IMR-90 (cell line): ENCODE data around the gene CD69. TPM values are rescaled to one million over a fixed set of nuclear protein-coding genes. Genes with fewer than 3 reads are reported as not detected.

ENCODE experiments used
- ATAC-seq: fragments of 200-7000 bp; cut with Tn5 transposase; 2 replicates; pipeline ENCODE4 v1.9.1; 2020; ENCODE audit warnings: low read depth, mild to moderate bottlenecking, moderate library complexity
- BruUV-seq: library from RNA; stranded (reverse); fragments of 400-500 nt; replicated peaks from 2 replicates; lab custom pipeline; 2021; lab: Mats Ljungman, UMichigan
- CTCF ChIA-PET: fragments of 300-600 bp; formaldehyde crosslinking; extraction: SDS; loops from one replicate; lab custom pipeline; 2021; ENCODE audit warnings: antibody characterized with exemption; lab: Yijun Ruan, JAX
- POLR2A ChIA-PET: fragments of 300-600 bp; sonication (Branson Sonifier 250); formaldehyde crosslinking; loops from one replicate; lab custom pipeline; 2022; ENCODE audit warnings: antibody characterized with exemption; ENCODE audit not compliant: unreplicated experiment; lab: Charles Lee
- DNase-seq: peaks from one replicate; pipeline ENCODE4 v3.0.0; 2013
- H2AFZ ChIP-seq: replicated peaks from 2 replicates; pipeline ENCODE3; 2013; ENCODE audit warnings: low read length, mild to moderate bottlenecking; ENCODE audit not compliant: poor library complexity
- H2AK5ac ChIP-seq: 2 replicates; pipeline ENCODE4 v1.6.1; 2013; ENCODE audit warnings: low read depth, low read length, inconsistent platforms
- H2AK9ac ChIP-seq: replicated peaks from 2 replicates; pipeline ENCODE3; 2013; ENCODE audit warnings: mild to moderate bottlenecking, low read depth, low read length, moderate library complexity; ENCODE audit not compliant: poor library complexity
- H2BK120ac ChIP-seq: 2 replicates; pipeline ENCODE4 v1.6.1; 2013; ENCODE audit warnings: low read depth, low read length, inconsistent platforms
- H2BK15ac ChIP-seq: 3 replicates; pipeline ENCODE4 v1.6.1; 2013; ENCODE audit warnings: low read depth, low read length, inconsistent platforms
- H2BK20ac ChIP-seq: 2 replicates; pipeline ENCODE4 v1.6.1; 2013; ENCODE audit warnings: low read depth, mild to moderate bottlenecking, inconsistent platforms, low read length, moderate library complexity
- H2BK5ac ChIP-seq: 2 replicates; pipeline ENCODE4 v1.6.1; 2013; ENCODE audit warnings: mild to moderate bottlenecking, low read depth, low read length, inconsistent platforms; ENCODE audit not compliant: poor library complexity, severe bottlenecking
- H3K14ac ChIP-seq: replicated peaks from 2 replicates; pipeline ENCODE4 v1.6.1; 2013; ENCODE audit warnings: low read depth, low read length, inconsistent platforms
- H3K18ac ChIP-seq: 2 replicates; pipeline ENCODE4 v1.6.1; 2013; ENCODE audit warnings: low read depth, low read length, control low read depth
- H3K23ac ChIP-seq: 2 replicates; pipeline ENCODE4 v1.6.1; 2013; ENCODE audit warnings: low read depth, low read length, inconsistent platforms
- H3K27ac ChIP-seq: 2 replicates; pipeline ENCODE4 v1.5.1; 2013; ENCODE audit warnings: mild to moderate bottlenecking, control low read depth, low read length; ENCODE audit not compliant: insufficient read depth
- H3K27me3 ChIP-seq: 2 replicates; pipeline ENCODE4 v1.6.1; 2013; ENCODE audit warnings: low read length; ENCODE audit not compliant: control insufficient read depth, insufficient read depth
- H3K36me3 ChIP-seq: 2 replicates; pipeline ENCODE4 v1.6.1; 2013; ENCODE audit warnings: low read length, mixed read lengths; ENCODE audit not compliant: control insufficient read depth, insufficient read depth
- H3K4ac ChIP-seq: 2 replicates; pipeline ENCODE4 v1.6.1; 2013; ENCODE audit warnings: low read depth, low read length, inconsistent platforms
- H3K4me1 ChIP-seq: 2 replicates; pipeline ENCODE4 v1.6.1; 2013; ENCODE audit warnings: low read length, mixed read lengths; ENCODE audit not compliant: control insufficient read depth, insufficient read depth
- H3K4me2 ChIP-seq: 2 replicates; pipeline ENCODE4 v1.6.1; 2013; ENCODE audit warnings: low read depth, mild to moderate bottlenecking, control low read depth, low read length, moderate library complexity
- H3K4me3 ChIP-seq: 2 replicates; pipeline ENCODE4 v1.5.1; 2013; ENCODE audit warnings: low read depth, mild to moderate bottlenecking, control low read depth, low read length, moderate library complexity; ENCODE audit not compliant: insufficient read depth
- H3K56ac ChIP-seq: 2 replicates; pipeline ENCODE4 v1.6.1; 2013; ENCODE audit warnings: low read length, inconsistent platforms; ENCODE audit not compliant: insufficient read depth; ENCODE audit errors: extremely low read depth
- H3K79me1 ChIP-seq, 2 experiments: 2 replicates each; pipeline ENCODE4 v1.6.1; 2013; ENCODE audit warnings: low read length in 2 of 2, inconsistent platforms in 1 of 2, low read depth in 1 of 2
- H3K9ac ChIP-seq: 2 replicates; pipeline ENCODE4 v1.6.1; 2013; ENCODE audit warnings: low read depth, low read length, control low read depth
- H3K9me1 ChIP-seq: 2 replicates; pipeline ENCODE4 v1.6.1; 2013; ENCODE audit warnings: low read length, inconsistent platforms; ENCODE audit not compliant: insufficient read depth
- H3K9me3 ChIP-seq: 2 replicates; pipeline ENCODE4 v1.6.1; 2013; ENCODE audit warnings: low read length; ENCODE audit not compliant: control insufficient read depth, insufficient read depth
- H4K20me1 ChIP-seq: 2 replicates; pipeline ENCODE4 v1.6.1; 2013; ENCODE audit warnings: low read length, inconsistent platforms; ENCODE audit not compliant: insufficient read depth
- H4K5ac ChIP-seq: 2 replicates; pipeline ENCODE4 v1.6.1; 2013; ENCODE audit warnings: mild to moderate bottlenecking, low read depth, low read length, control low read depth
- H4K8ac ChIP-seq, 2 experiments: 2 replicates each; pipeline ENCODE4 v1.6.1; 2013; ENCODE audit warnings: low read depth in 2 of 2, low read length in 2 of 2, control low read depth in 1 of 2, inconsistent platforms in 1 of 2
- H4K91ac ChIP-seq: 2 replicates; pipeline ENCODE4 v1.6.1; 2013; ENCODE audit warnings: low read depth, low read length, inconsistent platforms; ENCODE audit not compliant: insufficient read depth
- BHLHE40 ChIP-seq: fragments of 150-350 bp; IDR thresholded peaks from 2 replicates; pipeline ENCODE4 v1.6.1; 2016; ENCODE audit warnings: mild to moderate bottlenecking, low read depth, low read length
- CEBPB ChIP-seq: IDR thresholded peaks from 2 replicates; pipeline ENCODE4 v1.6.1; 2012; ENCODE audit warnings: low read depth, low read length, improper control_type of control experiment
- CHD1 ChIP-seq: IDR thresholded peaks from 2 replicates; pipeline ENCODE4 v1.6.1; 2012; ENCODE audit warnings: low read depth, low read length, improper control_type of control experiment
- FOS ChIP-seq: fragments of 150-350 bp; IDR thresholded peaks from 2 replicates; pipeline ENCODE4 v1.6.1; 2016; ENCODE audit warnings: low read depth, low read length
- MAFK ChIP-seq: IDR thresholded peaks from 2 replicates; pipeline ENCODE4 v1.6.1; 2012; ENCODE audit warnings: low read depth, low read length, improper control_type of control experiment
- MAZ ChIP-seq: IDR thresholded peaks from 2 replicates; pipeline ENCODE4 v1.6.1; 2012; ENCODE audit warnings: low read depth, mild to moderate bottlenecking, low read length, improper control_type of control experiment, moderate library complexity, borderline replicate concordance
- NFE2L2 ChIP-seq: fragments of 150-350 bp; IDR thresholded peaks from 2 replicates; pipeline ENCODE4 v1.6.1; 2016; ENCODE audit warnings: low read depth, mild to moderate bottlenecking, low read length
- POLR2A ChIP-seq: IDR thresholded peaks from 2 replicates; pipeline ENCODE4 v1.6.1; 2012; ENCODE audit warnings: mild to moderate bottlenecking, low read depth, low read length
- RAD21 ChIP-seq: IDR thresholded peaks from 2 replicates; pipeline ENCODE4 v1.6.1; 2012; ENCODE audit warnings: low read length, improper control_type of control experiment
- RCOR1 ChIP-seq: IDR thresholded peaks from 2 replicates; pipeline ENCODE4 v1.6.1; 2012; ENCODE audit warnings: mild to moderate bottlenecking, low read length, improper control_type of control experiment; ENCODE audit not compliant: insufficient replicate concordance
- RFX5 ChIP-seq: IDR thresholded peaks from 2 replicates; pipeline ENCODE4 v1.8.0; 2012; ENCODE audit warnings: low read depth, mild to moderate bottlenecking, low read length, moderate library complexity
- SMC3 ChIP-seq: fragments of 150-350 bp; IDR thresholded peaks from 2 replicates; pipeline ENCODE4 v1.6.1; 2016; ENCODE audit warnings: low read depth, mild to moderate bottlenecking, antibody characterized with exemption, low read length, moderate library complexity
- WGBS, 2 experiments: methylation state at CpG; one replicate each; pipeline versions ENCODE4 v1.1.5 to v1.1.7; 2013; ENCODE audit warnings: missing lambda C conversion rate in 2 of 2; ENCODE audit not compliant: insufficient read length in 1 of 2; ENCODE audit errors: extremely low coverage in 2 of 2; 5-methylcytosine and 5-hydroxymethylcytosine counted together
- dilution Hi-C: fragments of 300-500 bp; cut with HindIII; formaldehyde crosslinking; loops from one replicate; pipeline ENCODE4 v1.14.3; 2018; ENCODE audit warnings: low sequenced_read_pairs; ENCODE audit not compliant: unreplicated experiment
- in situ Hi-C: fragments of 300-500 bp; cut with MboI; formaldehyde crosslinking; loops from 3 replicates; pipeline ENCODE4 v1.14.3; 2019; ENCODE audit warnings: low sequenced_read_pairs, inconsistent platforms, mixed read lengths
- intact Hi-C: fragments of 100-400 bp; cut with micrococcal nuclease; formaldehyde crosslinking; loops from 2 replicates; pipeline ENCODE4 v1.10.0; 2022
- polyA plus RNA-seq, 3 experiments: library from polyadenylated mRNA; depleted of rRNA; stranded (reverse); fragments of >200 nt; gene quantifications; 2 replicates each; pipeline ENCODE4 v1.2.3, GENCODE V29; 2012; ENCODE audit warnings: low replicate concordance in 1 of 3
- total RNA-seq: library from RNA; depleted of rRNA; stranded (reverse); fragments of >200 nt; gene quantifications from 2 replicates; pipeline ENCODE4 v1.2.3, GENCODE V29; 2012
- TF ChIP-seq, protein P1 (sequence below): fragments of 150-350 bp; IDR thresholded peaks from 2 replicates; pipeline ENCODE4 v1.6.1; 2016; ENCODE audit warnings: low read depth, mild to moderate bottlenecking, low read length, moderate library complexity, borderline replicate concordance
- TF ChIP-seq, protein P2 (sequence below): conservative IDR thresholded peaks from 2 replicates; pipeline ENCODE4 v1.5.1; 2012; ENCODE audit warnings: mild to moderate bottlenecking, low read depth, low read length, improper control_type of control experiment

Gene CD69
- total and polyA plus RNA-seq, 2 of the 4 experiments (the other 2 are of a cell fraction), result not detected

- ChIA-PET POLR2A (no interaction called here), CTCF (interaction anchor here (0.6 kb wide), 1 partner anchor 354 kb away, joined by 7 read pairs; no protein-coding TSS in a partner anchor)
- Histone ChIP-seq H3K4me1 (no peaks in the 10 kb centered on the region), H3K36me3 (no peaks in the 10 kb centered on the region), H3K9ac (no peak overlapping the region), H2AK9ac (no peak overlapping the region), H3K79me1 (no peaks in the 10 kb centered on the region), H2BK15ac (no peak overlapping the region), H2BK20ac (no peak overlapping the region), H4K8ac (no peak overlapping the region), H3K56ac (no peak overlapping the region), H3K14ac (no peak overlapping the region), H2BK120ac (no peak overlapping the region), H3K9me1 (no peaks in the 10 kb centered on the region), H3K27me3 (peaks cover 5% of the 10 kb centered on the region), H3K4me2 (no peak overlapping the region), H3K27ac (no peak overlapping the region), H2BK5ac (no peak overlapping the region), H4K91ac (no peak overlapping the region), H3K18ac (no peak overlapping the region), H4K20me1 (no peaks in the 10 kb centered on the region), H3K23ac (no peak overlapping the region), H3K4ac (no peak overlapping the region), H4K5ac (no peak overlapping the region), H3K4me3 (no peak overlapping the region), H2AFZ (no peak overlapping the region), H3K9me3 (no peaks in the 10 kb centered on the region), H2AK5ac (no peak overlapping the region)
- WGBS, 2 experiments, result no CpG with 5 or more reads among the region's 4 CpGs
- intact Hi-C loops (no loop called here), dilution Hi-C loops (no loop called here), in situ Hi-C loops (no loop called here)
- ATAC-seq (no peak), DNase-seq (no peak)
- no peak for TF ChIP-seq SMC3
- TF ChIP-seq CHD1, result no peak
- TF ChIP-seq BHLHE40, result no peak
- no peak for TF ChIP-seq RCOR1
- TF ChIP-seq MAZ, result no peak
- no peak for TF ChIP-seq RFX5
- TF ChIP-seq POLR2A, result no peak
- no peak for TF ChIP-seq RAD21
- TF ChIP-seq NFE2L2, result no peak
- TF ChIP-seq, protein P1, sequence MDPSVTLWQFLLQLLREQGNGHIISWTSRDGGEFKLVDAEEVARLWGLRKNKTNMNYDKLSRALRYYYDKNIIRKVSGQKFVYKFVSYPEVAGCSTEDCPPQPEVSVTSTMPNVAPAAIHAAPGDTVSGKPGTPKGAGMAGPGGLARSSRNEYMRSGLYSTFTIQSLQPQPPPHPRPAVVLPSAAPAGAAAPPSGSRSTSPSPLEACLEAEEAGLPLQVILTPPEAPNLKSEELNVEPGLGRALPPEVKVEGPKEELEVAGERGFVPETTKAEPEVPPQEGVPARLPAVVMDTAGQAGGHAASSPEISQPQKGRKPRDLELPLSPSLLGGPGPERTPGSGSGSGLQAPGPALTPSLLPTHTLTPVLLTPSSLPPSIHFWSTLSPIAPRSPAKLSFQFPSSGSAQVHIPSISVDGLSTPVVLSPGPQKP, result no peak
- no peak for TF ChIP-seq MAFK
- no peak for TF ChIP-seq FOS
- no peak for TF ChIP-seq CEBPB
- TF ChIP-seq, protein P2, sequence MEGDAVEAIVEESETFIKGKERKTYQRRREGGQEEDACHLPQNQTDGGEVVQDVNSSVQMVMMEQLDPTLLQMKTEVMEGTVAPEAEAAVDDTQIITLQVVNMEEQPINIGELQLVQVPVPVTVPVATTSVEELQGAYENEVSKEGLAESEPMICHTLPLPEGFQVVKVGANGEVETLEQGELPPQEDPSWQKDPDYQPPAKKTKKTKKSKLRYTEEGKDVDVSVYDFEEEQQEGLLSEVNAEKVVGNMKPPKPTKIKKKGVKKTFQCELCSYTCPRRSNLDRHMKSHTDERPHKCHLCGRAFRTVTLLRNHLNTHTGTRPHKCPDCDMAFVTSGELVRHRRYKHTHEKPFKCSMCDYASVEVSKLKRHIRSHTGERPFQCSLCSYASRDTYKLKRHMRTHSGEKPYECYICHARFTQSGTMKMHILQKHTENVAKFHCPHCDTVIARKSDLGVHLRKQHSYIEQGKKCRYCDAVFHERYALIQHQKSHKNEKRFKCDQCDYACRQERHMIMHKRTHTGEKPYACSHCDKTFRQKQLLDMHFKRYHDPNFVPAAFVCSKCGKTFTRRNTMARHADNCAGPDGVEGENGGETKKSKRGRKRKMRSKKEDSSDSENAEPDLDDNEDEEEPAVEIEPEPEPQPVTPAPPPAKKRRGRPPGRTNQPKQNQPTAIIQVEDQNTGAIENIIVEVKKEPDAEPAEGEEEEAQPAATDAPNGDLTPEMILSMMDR, result no peak
- no TSS peak for BruUV-seq
Observed at GRCh38 chr12:9809338-9809737, 48.6 kb upstream of the CD69 start.
